Measurements from ENCODE around the gene COL24A1.

- no peak for TF ChIP-seq CTCF (IDR thresholded peaks at IDR 0.05 in 2 of 3, conservative IDR thresholded peaks at IDR 0.05 in 1 of 3; ENCODE audit: borderline replicate concordance in 1 of 3, insufficient read depth in 1 of 3, low read depth in 2 of 3, low read length in 2 of 3)
- no peak for TF ChIP-seq REST (IDR thresholded peaks at IDR 0.05; ENCODE audit: low read depth)
- no peak for TF ChIP-seq POLR2A (IDR thresholded peaks at IDR 0.05; ENCODE audit: borderline replicate concordance, extremely low read depth, insufficient read depth, insufficient read length)
Observed at GRCh38 chr1:85936057-85936456, 220.5 kb downstream of the COL24A1 start.

Measured in HCT116 (cell line).